WTC11 (cell line): Measurements from ENCODE around the gene FEM1A. TPM values are rescaled to one million over a fixed set of nuclear protein-coding genes. Genes with fewer than 3 reads are reported as not detected.
"Not testable (repeated sequence)": the region's sequence is repeated elsewhere in the genome, so short reads cannot be mapped to it uniquely, and the experiment has no call there.

Experiments
- ATAC-seq: fragments of 200-7000 bp; cut with Tn5 transposase; 2 replicates; pipeline ENCODE4 v1.10.0; 2021; ENCODE audit warnings: mild to moderate bottlenecking, moderate library complexity
- CTCF ChIA-PET: fragments of 300-600 bp; sonication (Branson Sonifier 250); formaldehyde crosslinking; loops from one replicate; lab custom pipeline; 2021; ENCODE audit warnings: antibody characterized with exemption; lab: Charles Lee
- POLR2A ChIA-PET: fragments of 350-600 bp; sonication (Branson Sonifier 250); formaldehyde crosslinking; loops from one replicate; lab custom pipeline; 2021; ENCODE audit warnings: antibody characterized with exemption; lab: Charles Lee
- DNase-seq: peaks from one replicate; pipeline ENCODE4 v3.0.0; 2021; ENCODE audit warnings: low spot score
- H3K27ac Mint-ChIP-seq: 2 replicates; pipeline ENCODE4 v1.8.0; 2021; ENCODE audit warnings: mixed read lengths
- H3K27me3 Mint-ChIP-seq: 2 replicates; pipeline ENCODE4 v1.8.0; 2021; ENCODE audit warnings: low read depth, mild to moderate bottlenecking, moderate library complexity, mixed read lengths
- H3K36me3 Mint-ChIP-seq: 2 replicates; pipeline ENCODE4 v1.8.0; 2021; ENCODE audit warnings: mixed read lengths
- H3K4me1 Mint-ChIP-seq: 2 replicates; pipeline ENCODE4 v1.8.0; 2022; ENCODE audit warnings: mixed read lengths
- H3K4me3 Mint-ChIP-seq: 2 replicates; pipeline ENCODE4 v1.8.0; 2021; ENCODE audit warnings: mild to moderate bottlenecking, moderate library complexity, mixed read lengths
- H3K9me3 Mint-ChIP-seq: 2 replicates; pipeline ENCODE4 v1.8.0; 2021; ENCODE audit warnings: mixed read lengths
- ATF6 ChIP-seq: sonication (generic); formaldehyde crosslinking; IDR thresholded peaks from 2 replicates; pipeline ENCODE4 v1.8.1; 2023; ENCODE audit warnings: mild to moderate bottlenecking, missing genetic modification reagents
- CBFB ChIP-seq: sonication (generic); formaldehyde crosslinking; IDR thresholded peaks from 2 replicates; pipeline ENCODE4 v1.8.1; 2022; ENCODE audit warnings: mild to moderate bottlenecking, low read depth, missing genetic modification reagents
- CREB1 ChIP-seq: sonication (generic); formaldehyde crosslinking; IDR thresholded peaks from 2 replicates; pipeline ENCODE4 v1.8.0; 2023; ENCODE audit warnings: mild to moderate bottlenecking, missing genetic modification reagents
- E2F5 ChIP-seq: sonication (generic); formaldehyde crosslinking; IDR thresholded peaks from 2 replicates; pipeline ENCODE4 v1.8.1; 2022; ENCODE audit warnings: mild to moderate bottlenecking, moderate library complexity, missing genetic modification reagents
- ELF4 ChIP-seq: sonication (generic); formaldehyde crosslinking; IDR thresholded peaks from 2 replicates; pipeline ENCODE4 v1.8.1; 2022; ENCODE audit warnings: low read depth, mild to moderate bottlenecking, moderate library complexity, missing genetic modification reagents
- MAX ChIP-seq: sonication (generic); formaldehyde crosslinking; IDR thresholded peaks from 2 replicates; pipeline ENCODE4 v1.8.0; 2022; ENCODE audit warnings: mild to moderate bottlenecking, missing genetic modification reagents
- MYBL2 ChIP-seq: sonication (generic); formaldehyde crosslinking; IDR thresholded peaks from 2 replicates; pipeline ENCODE4 v1.8.1; 2023; ENCODE audit warnings: mild to moderate bottlenecking, moderate library complexity, missing genetic modification reagents
- NR2C2 ChIP-seq: sonication (generic); formaldehyde crosslinking; IDR thresholded peaks from 2 replicates; pipeline ENCODE4 v1.8.0; 2022; ENCODE audit warnings: mild to moderate bottlenecking, missing genetic modification reagents
- NR3C1 ChIP-seq: sonication (generic); formaldehyde crosslinking; conservative IDR thresholded peaks from 2 replicates; pipeline ENCODE4 v1.8.1; 2023; ENCODE audit warnings: low read depth, mild to moderate bottlenecking, missing genetic modification reagents
- RORB ChIP-seq: fragments of 250-450 bp; sonication (Bioruptor Pico); IDR thresholded peaks from 2 replicates; pipeline ENCODE4 v1.9.0; 2021; ENCODE audit warnings: mild to moderate bottlenecking
- SMAD3 ChIP-seq: sonication (generic); formaldehyde crosslinking; IDR thresholded peaks from 2 replicates; pipeline ENCODE4 v1.8.0; 2022; ENCODE audit warnings: missing genetic modification reagents, mild to moderate bottlenecking, borderline replicate concordance
- USF2 ChIP-seq: sonication (generic); formaldehyde crosslinking; IDR thresholded peaks from 2 replicates; pipeline ENCODE4 v1.8.1; 2023; ENCODE audit warnings: mild to moderate bottlenecking, missing genetic modification reagents, moderate library complexity
- ZNF317 ChIP-seq: sonication (generic); formaldehyde crosslinking; IDR thresholded peaks from 2 replicates; pipeline ENCODE4 v1.8.1; 2023; ENCODE audit warnings: low read depth, mild to moderate bottlenecking, moderate library complexity, missing genetic modification reagents, borderline replicate concordance
- total RNA-seq: library from RNA; stranded (reverse); gene quantifications from 3 replicates; pipeline ENCODE4 v1.2.3, GENCODE V29; 2021

Gene FEM1A
- total RNA-seq, 1 experiment from 2014 or later: 15.7 TPM

- 0 out of 2 replicates have a peak, but pooled peaks have one; percentile 35 for TF ChIP-seq MAX (CRISPR knock-in tag)
- TF ChIP-seq CREB1: peak; percentile 6; the same call in 1 of the 2 replicates
Measured at GRCh38 chr19:4792019-4792865, 708 bp downstream of the FEM1A start (continued).

GRCh38 chr19:4792866-4793195, 1.3 kb downstream of the FEM1A start:
- H3K27ac Mint-ChIP-seq, ATAC-seq, H3K9me3 Mint-ChIP-seq, POLR2A ChIA-PET, DNase-seq, H3K27me3 Mint-ChIP-seq: not testable (repeated sequence)
- peaks cover 14% of the 10 kb centered on the region for H3K4me1 Mint-ChIP-seq
- H3K36me3 Mint-ChIP-seq: peaks cover 17% of the 10 kb centered on the region
- H3K4me3 Mint-ChIP-seq: peak overlapping the region; percentile 80
- CTCF ChIA-PET: interaction anchor here (1.0 to 3.2 kb wide), 2 partner anchors 12 to 17 kb away, joined by 3 to 19 read pairs; no protein-coding TSS in a partner anchor

GRCh38 chr19:4793278-4793677, 1.7 kb downstream of the FEM1A start:
- Mint-ChIP-seq H3K36me3 (peaks cover 17% of the 10 kb centered on the region), H3K4me1 (peaks cover 14% of the 10 kb centered on the region), H3K4me3 (peak overlapping the region; percentile 80)
- CTCF ChIA-PET, H3K27me3 Mint-ChIP-seq, H3K27ac Mint-ChIP-seq, POLR2A ChIA-PET, DNase-seq, H3K9me3 Mint-ChIP-seq, ATAC-seq: not testable (repeated sequence)

- TF ChIP-seq RORB (CRISPR knock-in tag): no peak
- no peak for TF ChIP-seq MAX (CRISPR knock-in tag)
- no peak for TF ChIP-seq ZNF317 (CRISPR knock-in tag)
- TF ChIP-seq CBFB (CRISPR knock-in tag): no peak
- TF ChIP-seq NR3C1 (CRISPR knock-in tag): no peak
- no peak for TF ChIP-seq E2F5
- TF ChIP-seq SMAD3 (CRISPR knock-in tag): no peak
- TF ChIP-seq ATF6: no peak
- TF ChIP-seq NR2C2 (CRISPR knock-in tag): no peak
- TF ChIP-seq USF2 (CRISPR knock-in tag): no peak
- TF ChIP-seq ELF4 (CRISPR knock-in tag): no peak
- TF ChIP-seq MYBL2 (CRISPR knock-in tag): no peak
- Mint-ChIP-seq H3K36me3 (peaks cover 21% of the 10 kb centered on the region), H3K27ac (no peak overlapping the region), H3K4me3 (no peak overlapping the region), H3K9me3 (no peaks in the 10 kb centered on the region), H3K4me1 (peaks cover 14% of the 10 kb centered on the region), H3K27me3 (no peaks in the 10 kb centered on the region)
- no peak for ATAC-seq
- no peak for DNase-seq
- POLR2A ChIA-PET: no interaction called here
- CTCF ChIA-PET: no interaction called here
Measured at GRCh38 chr19:4794971-4795370, 3.4 kb downstream of the FEM1A start.
